ENCODE measurements around the gene ZNF541.

GRCh38 chr19:47550129-47550528 lies 22.8 kb downstream of the ZNF541 start:
- TF ChIP-seq, protein P1, sequence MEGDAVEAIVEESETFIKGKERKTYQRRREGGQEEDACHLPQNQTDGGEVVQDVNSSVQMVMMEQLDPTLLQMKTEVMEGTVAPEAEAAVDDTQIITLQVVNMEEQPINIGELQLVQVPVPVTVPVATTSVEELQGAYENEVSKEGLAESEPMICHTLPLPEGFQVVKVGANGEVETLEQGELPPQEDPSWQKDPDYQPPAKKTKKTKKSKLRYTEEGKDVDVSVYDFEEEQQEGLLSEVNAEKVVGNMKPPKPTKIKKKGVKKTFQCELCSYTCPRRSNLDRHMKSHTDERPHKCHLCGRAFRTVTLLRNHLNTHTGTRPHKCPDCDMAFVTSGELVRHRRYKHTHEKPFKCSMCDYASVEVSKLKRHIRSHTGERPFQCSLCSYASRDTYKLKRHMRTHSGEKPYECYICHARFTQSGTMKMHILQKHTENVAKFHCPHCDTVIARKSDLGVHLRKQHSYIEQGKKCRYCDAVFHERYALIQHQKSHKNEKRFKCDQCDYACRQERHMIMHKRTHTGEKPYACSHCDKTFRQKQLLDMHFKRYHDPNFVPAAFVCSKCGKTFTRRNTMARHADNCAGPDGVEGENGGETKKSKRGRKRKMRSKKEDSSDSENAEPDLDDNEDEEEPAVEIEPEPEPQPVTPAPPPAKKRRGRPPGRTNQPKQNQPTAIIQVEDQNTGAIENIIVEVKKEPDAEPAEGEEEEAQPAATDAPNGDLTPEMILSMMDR (conservative IDR thresholded peaks at IDR 0.05): no peak
- no peak for TF ChIP-seq EZH2 (IDR thresholded peaks at IDR 0.05; ENCODE audit: low read depth)
